HG02981 (cell line): Measurements from ENCODE around the gene SLC25A48.

Experiments used
- ATAC-seq: cut with Tn5 transposase; IDR thresholded peaks from one replicate; pipeline ENCODE4 v1.9.1; 2021; ENCODE audit warnings: mild to moderate bottlenecking, moderate library complexity; ENCODE audit not compliant: unreplicated experiment

SLC25A48 gene

GRCh38 chr5:135913713-135914626 is 79.5 kb downstream of the SLC25A48 start:
- no peak for ATAC-seq

- ATAC-seq, result no peak
These were observed 81.1 kb downstream of the SLC25A48 start for GRCh38 chr5:135915466-135916001.

GRCh38 chr5:135916638-135917263 is 82.3 kb downstream of the SLC25A48 start:
- no peak for ATAC-seq

DNA sequence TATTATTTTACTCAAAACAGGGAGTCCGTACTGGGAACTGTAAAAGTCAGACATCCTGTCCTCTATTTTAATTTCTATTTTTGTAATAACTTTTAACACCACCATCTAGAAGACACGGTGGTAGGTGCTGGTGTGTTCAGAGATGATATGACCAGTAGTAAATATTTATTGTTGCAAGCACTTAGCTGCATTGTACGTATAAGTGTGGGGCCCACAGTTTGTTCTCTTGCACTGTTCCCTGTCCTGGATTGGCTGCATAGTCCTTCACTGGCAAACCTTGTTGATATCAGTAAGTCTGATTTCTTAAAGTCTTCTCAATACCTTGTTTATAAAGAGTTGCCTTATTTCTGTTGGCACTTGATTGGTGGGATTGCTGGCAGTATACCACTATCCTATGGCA is 85.7 kb downstream of the SLC25A48 start:
- no peak for ATAC-seq

DNA sequence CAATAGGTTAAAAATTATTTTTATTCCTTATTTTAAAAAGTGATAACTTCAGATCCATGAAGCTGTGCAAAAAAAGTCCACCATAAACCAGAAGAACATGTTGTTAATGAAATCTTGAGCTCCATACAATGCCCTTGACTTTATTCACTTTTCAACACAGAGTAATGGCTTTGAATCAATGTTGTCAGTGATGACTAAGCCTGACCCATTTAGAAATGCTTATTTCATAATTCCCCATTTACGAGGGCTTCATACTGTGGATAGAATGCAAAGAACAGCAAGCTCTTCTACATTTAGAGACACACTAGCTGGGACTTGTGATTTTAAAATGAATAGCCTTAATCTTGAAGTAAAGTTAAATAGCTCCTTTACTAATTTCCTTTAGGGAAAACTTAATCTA is 86.9 kb downstream of the SLC25A48 start:
- no peak for ATAC-seq

DNA sequence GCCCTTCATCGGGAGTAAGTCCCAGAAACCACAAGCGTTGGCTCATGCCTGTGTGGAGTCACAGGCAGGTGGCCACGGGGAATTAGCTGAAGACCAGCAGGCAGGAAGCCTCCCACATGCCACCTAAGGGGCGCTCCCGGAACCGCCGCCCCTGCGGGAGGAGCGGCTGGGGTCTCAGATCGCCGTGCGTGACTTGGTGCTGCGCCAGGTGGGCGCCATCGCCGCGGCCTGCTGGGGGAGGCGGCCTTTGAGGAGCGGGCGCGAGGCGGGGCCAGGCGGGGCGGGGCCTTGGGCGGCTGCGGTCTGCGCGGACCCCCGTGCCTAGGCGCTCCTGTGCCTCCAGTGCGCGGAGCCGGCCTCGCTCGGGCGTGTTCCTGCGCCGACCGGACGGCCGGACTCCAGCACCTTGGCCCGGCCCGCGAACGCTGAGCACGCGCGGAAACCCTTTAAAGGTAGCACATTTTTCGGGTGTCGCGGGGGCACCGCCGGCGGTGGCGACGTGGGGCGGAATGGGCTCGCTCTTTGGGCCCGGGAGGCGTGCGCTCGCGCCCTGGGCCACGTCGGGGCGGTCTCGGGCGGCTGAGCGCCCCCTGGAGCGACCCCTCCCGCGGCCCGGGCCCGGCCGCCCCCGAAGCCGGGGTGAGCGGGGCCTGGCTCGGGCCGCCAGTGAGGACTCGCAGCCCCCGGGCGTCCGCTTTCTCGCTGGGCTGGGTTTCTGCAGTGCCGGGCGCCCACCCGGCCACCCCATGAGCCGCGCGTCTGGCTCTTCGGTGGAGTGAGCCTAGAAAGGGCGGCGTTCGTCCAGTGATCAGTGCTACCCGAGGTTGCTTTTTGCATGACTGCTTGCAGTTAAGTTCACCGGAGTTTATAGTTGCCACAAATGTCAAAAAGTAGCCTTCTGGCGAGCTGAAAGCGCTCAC is 95.8 kb downstream of the SLC25A48 start:
- no peak for ATAC-seq

- ATAC-seq, result no peak
These were observed 96.5 kb downstream of the SLC25A48 start for GRCh38 chr5:135930949-135931295.

GRCh38 chr5:135934939-135935338 is 100.5 kb downstream of the SLC25A48 start:
- ATAC-seq, result no peak

DNA sequence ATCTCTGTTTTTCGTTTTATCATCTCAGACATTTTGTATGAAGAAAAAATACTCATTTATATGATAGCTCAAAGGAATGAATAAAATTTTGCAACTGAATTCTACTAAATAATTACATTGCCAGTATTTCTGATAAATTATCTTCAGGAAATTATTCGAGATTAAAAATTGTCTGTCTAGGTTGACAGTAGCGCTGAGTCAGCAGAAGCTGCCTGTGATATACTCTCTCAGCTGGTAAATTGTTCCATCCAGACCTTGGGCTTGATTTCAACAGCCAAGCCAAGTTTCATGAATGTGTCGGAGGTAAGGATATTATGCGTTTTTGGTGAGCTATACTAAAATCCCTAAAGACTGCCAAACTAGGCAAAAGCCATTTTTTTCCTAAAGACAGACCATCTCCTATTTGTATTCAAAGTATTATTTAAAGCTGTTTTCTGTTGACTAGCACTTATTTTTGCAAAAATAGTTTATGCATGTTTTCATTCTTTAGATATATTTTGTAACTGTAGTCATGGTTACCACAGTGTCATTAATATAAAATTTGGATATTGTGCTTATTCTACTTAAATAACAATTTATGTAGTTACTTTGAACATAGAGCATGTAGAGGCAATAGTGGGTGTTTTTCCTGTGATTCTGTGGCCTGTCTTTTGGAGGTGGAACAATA is 102.9 kb downstream of the SLC25A48 start:
- no peak for ATAC-seq
